ENCODE results near the gene GUCA1C. TPM values are rescaled to one million over a fixed set of nuclear protein-coding genes. Genes with fewer than 3 reads are reported as not detected.

The GUCA1C gene
- total and polyA plus RNA-seq, 2 of the 8 experiments (the other 6 are each of a cell fraction or from before 2014, with no cell fraction given) = not detected

DNA sequence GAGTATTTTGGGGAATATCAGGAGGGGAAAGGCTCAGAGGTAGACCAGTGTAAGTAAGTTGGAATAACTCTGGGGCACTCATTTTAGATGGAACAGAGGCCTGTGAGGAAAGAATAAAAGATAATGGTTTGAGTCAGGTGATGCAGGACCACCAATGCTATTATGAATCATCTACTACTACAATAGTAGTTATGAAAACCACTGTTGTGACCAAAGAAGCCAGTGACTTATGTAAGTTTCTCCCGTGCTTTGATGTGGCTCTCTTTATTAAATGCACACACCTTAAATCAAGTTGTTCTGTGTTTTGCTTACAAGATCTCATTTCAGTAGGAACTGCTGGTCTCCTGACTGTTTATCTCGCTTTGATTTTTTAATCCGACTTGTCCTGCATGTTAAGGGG, 13.1 kb upstream of the GUCA1C start:
- no peak overlapping the region for H4K5ac ChIP-seq (ENCODE audit: insufficient read length, low read depth, low read length)
- no peak overlapping the region for H2AK5ac ChIP-seq (ENCODE audit: low read depth, low read length)
- H3K23me2 ChIP-seq (ENCODE audit: low read depth, low read length) = no peaks in the 10 kb centered on the region
- H2BK20ac ChIP-seq (ENCODE audit: low read length) = no peak overlapping the region
- no peak overlapping the region for H3K4me3 ChIP-seq (ENCODE audit: extremely low read depth in 1 of 4, insufficient read depth in 2 of 4, low read depth in 3 of 4, low read length in 4 of 4)
- no peaks in the 10 kb centered on the region for H4K20me1 ChIP-seq (replicated peaks in 1 of 2; ENCODE audit: control insufficient read depth in 1 of 2, insufficient read depth in 2 of 2, low read length in 2 of 2)
- H2BK5ac ChIP-seq (ENCODE audit: low read depth, low read length) = no peak overlapping the region
- H2BK15ac ChIP-seq (ENCODE audit: low read length) = no peak overlapping the region
- no peak overlapping the region for H2BK12ac ChIP-seq (ENCODE audit: low read depth, low read length)
- FAIRE-seq (no peak), DNase-seq (ENCODE audit: low read depth in 1 of 2, low spot score in 2 of 2) (no peak)
- no peak for TF ChIP-seq CEBPB (IDR thresholded peaks at IDR 0.05; ENCODE audit: low read depth, low read length)
- no peak for TF ChIP-seq NRF1 (IDR thresholded peaks at IDR 0.05; ENCODE audit: low read depth, low read length)
- TF ChIP-seq KDM4A (IDR thresholded peaks at IDR 0.05; ENCODE audit: low read depth, low read length, severe bottlenecking) = no peak
- no peak for TF ChIP-seq SIX5 (IDR thresholded peaks at IDR 0.05; ENCODE audit: low read depth, low read length)
- no peak overlapping the region for H2AFZ ChIP-seq (ENCODE audit: low read length)
- H3K9me3 ChIP-seq (ENCODE audit: insufficient read depth in 2 of 2, low read depth in 1 of 2, low read length in 1 of 2) = no peaks in the 10 kb centered on the region
- H2BK120ac ChIP-seq (replicated peaks; ENCODE audit: low read depth, low read length) = no peak overlapping the region
- no peaks in the 10 kb centered on the region for H3K4me1 ChIP-seq (replicated peaks in 1 of 4; ENCODE audit: control insufficient read depth in 3 of 4, insufficient read depth in 4 of 4, low read length in 3 of 4)
- no peak overlapping the region for H3K23ac ChIP-seq (ENCODE audit: insufficient read length)
- no peaks in the 10 kb centered on the region for H3K79me1 ChIP-seq (ENCODE audit: low read depth, low read length)
- H3K9ac ChIP-seq (replicated peaks in 1 of 4; ENCODE audit: extremely low read depth in 1 of 4, low read depth in 3 of 4, low read length in 3 of 4) = no peak overlapping the region
- no peak overlapping the region for H3K27ac ChIP-seq (ENCODE audit: low read depth, low read length)
- ChIA-PET CTCF (ENCODE audit: partially characterized antibody) (interaction anchor here (0.6 kb wide), 1 partner anchor 444 kb away, joined by 3 read pairs; no protein-coding TSS in a partner anchor), POLR2A (ENCODE audit: partially characterized antibody) (no interaction called here)
- H3K36me3 ChIP-seq (ENCODE audit: control insufficient read depth in 2 of 4, insufficient read depth in 4 of 4, low read length in 3 of 4) = no peaks in the 10 kb centered on the region
- no peak overlapping the region for H3K18ac ChIP-seq (ENCODE audit: extremely low read depth, low read length)
- no peak overlapping the region for H3K14ac ChIP-seq (ENCODE audit: insufficient read length)
- no peaks in the 10 kb centered on the region for H3K79me2 ChIP-seq (ENCODE audit: control insufficient read depth in 1 of 2, insufficient read depth in 2 of 2, low read length in 2 of 2)
- H4K8ac ChIP-seq (ENCODE audit: extremely low read depth, insufficient read depth, low read length) = no peak overlapping the region
- no peak overlapping the region for H3K4me2 ChIP-seq (ENCODE audit: insufficient read depth in 1 of 2, low read depth in 2 of 2, low read length in 2 of 2)
- no peak overlapping the region for H3K4ac ChIP-seq (replicated peaks; ENCODE audit: insufficient read length, low read depth, low read length)
- 90% methylated on average over 3 of the region's 3 CpGs; no CpG with 5 or more reads in 1 of the 2 experiments for WGBS, 2 experiments (ENCODE audit: extremely low coverage in 1 of 2, insufficient coverage in 1 of 2, insufficient read length in 1 of 2, insufficient replicate concordance in 2 of 2, low coverage in 1 of 2, low lambda C conversion rate in 2 of 2, missing lambda C conversion rate in 1 of 2)
- H4K91ac ChIP-seq (replicated peaks; ENCODE audit: insufficient read length, low read length) = no peak overlapping the region
- H3K27me3 ChIP-seq (replicated peaks in 1 of 4; ENCODE audit: control insufficient read depth in 3 of 4, extremely low read depth in 1 of 4, insufficient read depth in 3 of 4, low read length in 3 of 4) = no peaks in the 10 kb centered on the region; a peak in 1 of 7 replicates
- no peak overlapping the region for H3K56ac ChIP-seq (replicated peaks; ENCODE audit: insufficient read length, low read depth, low read length)
